Measurements from ENCODE around the gene PMF1.

PMF1 gene

DNA sequence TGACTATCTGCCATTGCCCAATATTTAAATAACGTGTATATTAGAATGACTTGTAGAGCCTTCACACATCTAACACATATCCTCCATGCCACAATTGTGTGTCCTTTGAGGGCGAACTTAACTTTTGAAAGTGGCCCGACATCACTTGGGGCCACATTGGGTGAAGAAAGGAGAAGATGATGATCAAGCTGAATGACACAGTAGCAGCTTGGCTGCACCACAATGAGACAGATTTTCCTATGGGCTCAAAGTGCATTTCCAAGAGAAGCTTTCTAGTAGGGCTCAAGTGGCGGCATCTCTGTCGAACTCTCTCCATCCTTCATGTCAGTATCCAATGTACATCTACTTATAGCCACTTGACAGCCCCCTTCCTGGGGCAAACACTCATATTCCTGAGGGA is 25.4 kb downstream of the PMF1 start:
- DNase-seq (ENCODE audit: low spot score) = no peak

DNA sequence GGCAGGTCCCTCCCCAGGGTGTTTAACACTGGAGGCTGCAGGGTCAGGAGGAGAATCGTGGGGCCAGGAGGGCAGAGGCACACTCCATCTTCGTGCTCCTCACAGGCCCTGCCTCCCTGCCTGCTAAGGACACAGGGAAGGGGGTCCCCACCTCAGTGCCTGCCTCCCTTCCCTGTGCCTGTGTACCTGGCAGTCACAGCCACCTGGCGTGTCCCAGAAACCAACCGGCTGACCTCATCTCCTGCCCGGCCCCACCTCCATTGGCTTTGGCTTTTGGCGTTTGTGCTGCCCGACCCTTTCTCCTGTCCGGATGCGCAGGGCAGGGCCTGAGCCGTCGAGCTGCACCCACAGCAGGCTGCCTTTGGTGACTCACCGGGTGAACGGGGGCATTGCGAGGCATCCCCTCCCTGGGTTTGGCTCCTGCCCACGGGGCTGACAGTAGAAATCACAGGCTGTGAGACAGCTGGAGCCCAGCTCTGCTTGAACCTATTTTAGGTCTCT is 28.6 kb downstream of the PMF1 start:
- no peak for DNase-seq (ENCODE audit: low spot score)

DNA sequence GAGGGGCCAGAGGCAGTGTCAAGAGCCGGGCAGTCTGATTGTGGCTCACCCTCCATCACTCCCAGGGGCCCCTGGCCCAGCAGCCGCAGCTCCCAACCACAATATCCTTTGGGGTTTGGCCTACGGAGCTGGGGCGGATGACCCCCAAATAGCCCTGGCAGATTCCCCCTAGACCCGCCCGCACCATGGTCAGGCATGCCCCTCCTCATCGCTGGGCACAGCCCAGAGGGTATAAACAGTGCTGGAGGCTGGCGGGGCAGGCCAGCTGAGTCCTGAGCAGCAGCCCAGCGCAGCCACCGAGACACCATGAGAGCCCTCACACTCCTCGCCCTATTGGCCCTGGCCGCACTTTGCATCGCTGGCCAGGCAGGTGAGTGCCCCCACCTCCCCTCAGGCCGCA is 29.1 kb downstream of the PMF1 start, which contains the start of gene BGLAP:
BGLAP (plus strand) TSS at position 259 of the 400 bp plus-strand sequence; CDS start at position 307, 48 bp downstream.
- no peak for DNase-seq (ENCODE audit: low spot score)

DNA sequence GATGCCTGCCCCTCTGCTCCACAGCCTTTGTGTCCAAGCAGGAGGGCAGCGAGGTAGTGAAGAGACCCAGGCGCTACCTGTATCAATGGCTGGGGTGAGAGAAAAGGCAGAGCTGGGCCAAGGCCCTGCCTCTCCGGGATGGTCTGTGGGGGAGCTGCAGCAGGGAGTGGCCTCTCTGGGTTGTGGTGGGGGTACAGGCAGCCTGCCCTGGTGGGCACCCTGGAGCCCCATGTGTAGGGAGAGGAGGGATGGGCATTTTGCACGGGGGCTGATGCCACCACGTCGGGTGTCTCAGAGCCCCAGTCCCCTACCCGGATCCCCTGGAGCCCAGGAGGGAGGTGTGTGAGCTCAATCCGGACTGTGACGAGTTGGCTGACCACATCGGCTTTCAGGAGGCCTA is 29.9 kb downstream of the PMF1 start:
- DNase-seq (ENCODE audit: low spot score) = no peak

DNA sequence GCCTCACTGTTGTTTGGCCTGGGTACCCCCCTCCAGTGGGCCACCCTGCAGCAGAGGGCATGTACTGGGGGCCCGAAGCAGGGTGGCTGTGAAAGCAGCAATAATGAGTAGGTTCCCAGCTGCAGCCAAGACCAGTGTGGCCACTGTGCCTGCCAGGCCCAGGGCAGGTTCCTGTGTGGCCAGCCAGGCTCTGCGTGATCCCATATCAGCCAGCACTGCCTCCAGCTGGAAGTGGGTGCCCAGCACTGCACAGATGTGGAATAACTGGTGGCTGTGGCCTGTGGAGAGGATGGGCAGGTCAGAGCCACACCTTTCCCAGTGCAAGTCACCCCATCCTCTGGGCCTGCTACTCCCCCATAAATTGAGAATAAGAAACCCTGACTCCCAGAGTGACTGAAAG is 31.3 kb downstream of the PMF1 start:
- no peak for DNase-seq (ENCODE audit: low spot score)

DNA sequence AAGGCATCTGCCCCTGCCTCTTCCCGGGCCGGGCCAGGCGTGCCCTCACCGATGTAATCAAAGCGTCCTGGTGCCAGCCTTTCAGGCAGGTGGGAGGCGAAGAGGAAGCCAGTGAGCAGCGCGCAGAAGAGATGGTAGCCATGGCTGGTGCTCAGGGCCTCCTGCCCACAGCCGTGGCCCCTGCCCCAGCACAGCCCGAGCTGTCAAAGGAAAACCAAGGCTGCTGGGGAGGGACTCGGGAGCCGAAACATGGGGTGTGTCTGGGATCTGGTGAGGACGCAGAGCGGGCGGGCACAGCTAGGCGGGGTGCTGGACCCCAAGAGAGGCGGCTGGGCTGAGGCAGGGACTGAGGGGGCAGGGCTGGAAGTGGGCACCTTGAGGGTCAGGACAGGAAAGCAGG is 31.9 kb downstream of the PMF1 start:
- no peak for DNase-seq (ENCODE audit: low spot score)

DNA sequence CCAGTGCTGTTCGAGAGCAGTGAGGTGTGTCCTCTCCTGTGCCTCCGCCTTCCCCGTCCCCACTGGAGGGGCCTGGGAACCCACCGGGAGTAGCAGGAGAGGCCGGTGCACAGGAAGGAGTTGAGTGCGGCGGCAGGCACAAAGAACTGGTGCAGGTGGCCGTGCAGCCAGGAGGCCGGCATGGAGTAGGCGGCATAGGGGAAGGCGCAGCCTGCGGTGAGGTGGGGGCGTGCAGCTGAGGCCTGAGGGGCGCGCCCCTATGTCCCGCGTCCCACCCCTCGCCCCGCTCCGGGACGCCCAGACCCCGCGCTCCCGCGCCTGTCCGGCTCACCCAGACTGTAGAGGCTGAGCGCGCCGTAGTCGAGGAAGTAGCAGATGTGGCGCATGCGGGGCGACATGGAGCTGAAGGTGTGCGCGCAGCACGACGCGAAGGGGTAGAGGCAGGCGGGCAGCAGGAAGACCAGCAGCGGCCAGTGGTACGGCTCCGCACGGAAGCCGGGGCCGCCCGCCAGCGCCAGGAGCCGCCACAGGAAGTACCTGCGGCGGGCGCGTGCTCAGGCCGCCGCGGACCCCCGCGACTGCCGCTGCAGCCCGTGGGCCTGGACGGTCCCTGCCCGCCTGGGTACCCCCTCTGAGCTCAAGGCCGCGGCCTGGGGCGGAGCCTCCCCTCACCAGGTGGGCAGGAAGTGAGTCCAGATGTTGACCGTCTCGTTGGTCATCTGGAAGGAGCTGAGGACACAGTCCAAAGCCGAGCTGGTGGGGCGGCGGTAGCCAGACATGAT is 32.8 kb downstream of the PMF1 start:
- DNase-seq (ENCODE audit: low spot score) = peak; percentile 32

DNA sequence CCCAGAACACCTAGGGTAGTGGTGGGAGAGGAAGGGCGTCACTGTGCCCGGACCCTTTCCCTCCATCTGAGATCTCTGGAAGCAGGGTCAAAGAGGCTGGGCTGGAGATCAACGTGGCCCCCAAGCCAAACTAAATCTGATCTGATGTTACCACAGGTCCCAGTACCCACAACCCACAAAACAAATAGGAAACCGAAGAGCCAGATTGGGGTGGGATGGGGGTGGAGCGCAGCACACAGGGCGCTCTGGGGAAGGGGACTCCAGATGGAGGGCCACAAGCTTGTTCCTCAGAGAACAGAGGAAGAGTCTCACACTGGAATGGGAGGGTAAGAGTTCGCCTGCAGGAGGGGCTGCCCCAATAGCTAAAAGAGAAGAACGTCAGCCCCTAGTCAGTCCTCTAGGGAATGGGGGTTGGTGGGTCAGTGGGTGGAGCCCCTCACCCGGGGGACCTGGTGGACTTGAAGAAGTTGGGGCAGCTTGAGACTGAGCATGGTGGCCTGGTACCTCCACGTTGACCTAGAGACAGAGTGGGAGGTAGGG is 33.5 kb downstream of the PMF1 start:
- DNase-seq (ENCODE audit: low spot score) = no peak

DNA sequence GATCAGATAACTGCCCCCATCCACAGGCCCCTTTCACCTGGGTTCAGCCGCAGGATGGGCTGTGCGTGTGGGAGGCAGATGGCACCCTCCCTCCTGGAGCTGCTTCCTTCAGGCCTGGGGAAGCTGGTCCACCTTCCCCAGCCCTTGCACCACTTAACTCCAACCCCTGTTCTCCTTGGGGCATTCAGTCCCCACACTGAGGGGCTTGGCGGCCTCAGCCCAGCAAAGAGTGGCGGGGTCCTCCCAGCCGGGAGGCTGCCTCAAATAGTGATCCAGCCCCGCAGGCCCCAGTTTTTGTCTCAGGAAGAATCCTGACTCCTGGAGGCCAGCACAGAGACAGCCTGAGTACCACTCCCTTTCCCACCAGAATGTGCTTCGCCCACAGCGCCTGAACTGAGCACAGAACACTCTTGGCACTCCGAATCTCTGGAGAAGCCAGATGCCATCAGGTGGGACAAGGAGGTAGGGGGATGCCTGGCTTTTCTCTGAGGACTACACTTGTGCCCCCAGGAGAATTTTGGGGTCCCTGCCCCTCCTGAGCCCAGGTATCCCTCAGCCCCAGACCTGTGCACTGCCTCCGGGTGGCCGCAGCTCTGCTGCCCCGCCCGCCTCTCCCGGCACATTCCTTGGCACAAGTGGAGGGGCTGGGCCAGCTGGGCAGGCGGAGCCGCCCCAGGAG is 34.1 kb downstream of the PMF1 start:
- no peak for DNase-seq (ENCODE audit: low spot score)

DNA sequence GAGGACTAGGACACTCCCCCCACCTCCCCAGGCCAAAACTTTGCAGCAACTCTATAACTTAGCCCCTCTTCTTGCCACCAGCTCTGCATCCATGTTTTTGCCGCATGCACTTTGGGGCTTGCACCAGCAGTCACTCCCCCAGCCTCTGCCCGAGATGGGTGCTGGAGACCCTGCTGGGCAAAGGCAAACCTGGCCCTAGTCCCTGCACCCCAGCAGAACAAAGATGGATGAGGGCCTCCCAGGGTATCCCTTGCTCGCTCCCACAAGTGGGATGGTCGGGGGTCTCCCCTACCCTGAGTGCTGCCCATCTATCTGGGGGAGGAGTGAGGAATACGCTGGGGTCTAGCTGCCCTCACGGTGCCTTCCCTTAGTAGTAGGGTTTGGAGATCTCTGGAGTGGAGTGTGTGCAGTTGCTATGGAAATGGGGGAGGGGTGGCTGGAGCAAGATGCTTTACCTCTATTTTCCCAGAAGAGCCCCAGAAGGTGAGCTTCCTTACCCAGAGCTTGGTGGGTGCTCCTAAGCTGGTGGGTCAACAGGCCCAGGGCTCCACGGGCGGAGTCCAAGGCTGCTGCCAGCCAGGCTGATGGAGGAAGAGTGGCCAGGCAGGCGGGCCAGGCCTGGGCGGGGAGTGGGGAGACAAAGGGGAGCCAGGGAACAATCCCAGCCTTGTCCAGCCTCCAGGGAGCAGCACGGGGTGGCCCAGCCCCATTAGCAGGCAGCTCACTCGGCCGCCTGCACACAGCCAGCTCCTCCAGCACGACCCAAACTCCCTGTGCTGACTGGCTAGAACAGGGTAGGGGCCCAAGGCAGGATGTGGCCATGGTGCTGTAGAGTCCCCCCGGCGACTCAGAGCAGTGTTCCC is 34.9 kb downstream of the PMF1 start, which contains the start of gene PAQR6:
PAQR6 (minus strand) TSS at position 597 of the 863 bp plus-strand sequence. CDS start 1,325 bp downstream, outside the sequence.
- no peak for DNase-seq (ENCODE audit: low spot score)

DNA sequence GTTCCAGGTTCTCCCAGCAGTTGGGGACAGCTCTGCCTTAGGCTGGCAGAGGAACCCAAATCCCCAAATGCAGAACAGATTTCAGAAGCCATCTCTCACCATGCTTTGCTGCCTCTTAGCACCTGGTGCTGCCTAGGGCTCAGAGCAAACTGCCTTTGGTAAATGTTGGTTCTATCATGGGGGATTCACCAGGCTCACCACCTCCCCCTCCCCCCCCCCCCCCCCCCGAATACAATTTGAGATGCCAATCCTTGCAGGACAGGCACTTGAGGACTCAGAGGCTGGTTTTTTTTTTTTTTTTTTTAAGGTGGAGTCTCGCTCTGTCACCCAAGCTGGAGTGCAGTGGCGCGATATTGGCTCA is 35.5 kb downstream of the PMF1 start:
- DNase-seq (ENCODE audit: low spot score) = no peak

DNA sequence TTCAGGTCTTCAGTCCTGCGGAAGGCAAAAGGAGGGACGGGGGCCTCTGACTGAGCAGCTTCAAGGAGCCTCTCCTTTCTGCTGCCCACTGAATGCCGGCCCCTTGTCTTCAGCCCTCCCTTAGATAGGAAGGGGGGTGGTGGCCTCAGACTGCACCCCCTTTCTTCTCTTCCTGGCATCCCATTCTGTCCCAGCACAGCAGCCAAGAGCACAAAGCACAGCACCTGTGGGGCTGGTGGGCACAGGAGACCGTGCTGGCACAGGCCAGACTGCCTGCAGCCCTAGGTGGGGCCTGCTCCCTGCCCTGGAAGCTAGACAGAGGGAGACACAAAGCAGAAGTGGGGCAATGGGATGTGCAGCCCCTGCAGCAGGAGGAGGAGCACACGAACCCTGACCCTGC is 36.8 kb downstream of the PMF1 start:
- no peak for DNase-seq (ENCODE audit: low spot score)

DNA sequence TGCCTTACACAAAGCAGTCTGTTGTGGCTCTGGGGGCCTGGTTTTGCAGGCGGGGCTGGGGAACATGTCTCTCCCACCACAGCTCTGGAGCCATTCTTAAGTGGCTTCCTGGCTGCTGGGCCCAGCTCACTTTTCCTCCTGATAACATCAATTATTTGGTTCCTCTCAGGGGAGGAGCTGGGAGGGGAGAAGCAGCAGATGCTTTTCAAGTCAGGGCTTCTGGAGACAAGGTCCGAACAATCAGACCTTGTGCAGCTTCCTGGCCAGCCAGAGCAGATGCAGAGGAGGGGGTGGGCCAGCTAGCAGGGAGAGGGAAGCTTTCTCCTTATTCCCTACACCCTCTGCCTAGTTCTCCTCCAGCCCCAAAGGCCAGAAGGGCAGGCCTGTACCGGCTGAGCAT is 38.7 kb downstream of the PMF1 start:
- DNase-seq (ENCODE audit: low spot score) = no peak

DNA sequence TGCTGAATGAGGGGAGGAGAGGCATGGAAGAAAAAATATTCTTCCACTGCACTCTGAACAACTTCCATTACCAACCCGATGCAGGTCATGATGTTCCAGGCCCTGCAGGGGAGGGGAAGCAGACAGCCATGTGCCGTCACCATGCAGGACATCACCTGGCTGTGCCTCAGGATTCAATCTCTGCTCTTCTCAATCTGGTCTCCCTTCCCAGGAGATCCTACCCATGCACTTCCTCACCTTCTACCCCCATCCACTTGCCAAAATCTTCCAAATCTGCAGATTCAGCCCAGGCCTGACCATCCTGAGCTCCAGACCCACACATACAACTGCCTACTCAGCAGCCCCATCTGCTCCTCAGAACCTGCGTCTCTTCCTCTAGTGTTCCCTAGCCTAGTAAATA is 40.8 kb downstream of the PMF1 start:
- no peak for DNase-seq (ENCODE audit: low spot score)

DNA sequence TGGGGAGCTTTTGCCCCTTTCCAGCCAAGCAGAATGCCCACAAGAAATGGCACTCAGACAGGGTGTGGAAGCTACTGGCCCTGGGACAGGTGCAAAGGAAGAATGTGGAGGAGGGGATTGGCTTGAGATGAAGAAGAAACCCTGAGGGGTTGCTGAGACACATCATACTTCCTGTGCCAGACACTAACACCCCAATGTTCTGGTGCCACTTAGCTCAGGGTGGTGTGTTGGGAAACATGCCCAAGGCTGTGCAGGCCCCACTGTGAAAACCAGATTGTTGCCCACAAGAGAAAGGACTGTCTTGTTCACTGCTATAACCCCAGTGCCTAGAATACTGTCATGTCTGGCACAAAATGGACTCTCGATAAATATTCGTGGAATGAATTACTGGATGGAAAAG is 44.9 kb downstream of the PMF1 start:
- no peak for DNase-seq (ENCODE audit: low spot score)

DNA sequence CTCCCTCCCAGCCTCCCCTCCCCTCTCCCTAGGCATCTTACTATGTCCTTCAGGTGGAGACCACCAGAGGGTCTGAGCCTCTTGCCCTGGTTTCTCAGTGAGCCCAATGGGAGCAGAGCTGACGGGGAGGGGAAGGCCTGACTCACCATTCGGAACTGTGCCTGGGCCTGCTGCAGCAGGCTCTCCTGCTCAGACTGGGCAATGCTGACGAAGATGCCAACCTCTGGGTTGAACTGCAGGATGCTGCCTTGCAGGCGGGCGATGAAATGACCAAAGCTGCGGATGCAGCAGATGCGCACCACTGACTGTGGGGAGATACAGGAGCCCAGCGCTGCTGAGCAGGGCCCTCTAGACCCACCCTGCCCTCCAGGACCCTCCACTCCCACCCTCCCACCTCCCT is 46.1 kb downstream of the PMF1 start:
- DNase-seq (ENCODE audit: low spot score) = no peak

DNA sequence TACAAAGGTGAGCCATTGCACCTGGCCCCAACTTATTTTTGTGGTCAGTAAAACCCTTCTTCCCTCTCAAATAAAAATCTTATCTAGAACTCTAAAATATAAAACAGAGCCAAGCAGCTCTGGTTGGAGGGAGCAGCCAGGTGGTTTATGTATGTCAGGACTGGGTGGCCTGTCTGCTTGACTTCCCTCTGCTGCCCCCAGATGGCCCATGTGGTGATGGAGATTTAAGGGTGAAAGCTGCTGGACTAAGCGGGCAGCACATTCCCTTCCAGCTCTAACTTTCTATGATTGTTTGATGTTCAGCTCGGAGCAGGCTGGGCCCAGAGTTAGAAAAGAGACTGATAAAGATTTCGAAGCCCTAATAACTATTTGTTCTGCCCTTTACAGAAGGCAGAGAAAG is 47.0 kb downstream of the PMF1 start:
- DNase-seq (ENCODE audit: low spot score) = no peak

DNA sequence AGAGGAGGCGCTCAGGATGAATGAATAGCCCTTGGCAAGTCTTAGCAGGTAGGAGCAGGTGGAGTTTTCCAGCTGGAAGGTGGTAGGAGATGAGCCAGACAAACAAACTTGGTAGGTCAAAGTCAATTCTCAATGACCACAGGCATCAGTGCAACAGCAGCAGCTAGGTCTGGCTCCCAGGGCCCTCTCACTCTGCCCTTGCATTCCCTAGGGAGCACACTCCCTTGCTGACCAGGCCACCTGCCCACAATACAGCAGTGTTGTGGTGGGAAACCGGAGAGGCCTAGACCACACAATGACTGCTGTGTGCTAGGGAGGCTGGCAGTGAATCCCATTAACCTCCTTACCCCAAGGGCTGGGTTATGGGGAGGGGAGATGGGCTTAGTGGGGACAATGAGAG is 48.1 kb downstream of the PMF1 start:
- DNase-seq (ENCODE audit: low spot score) = no peak

DNA sequence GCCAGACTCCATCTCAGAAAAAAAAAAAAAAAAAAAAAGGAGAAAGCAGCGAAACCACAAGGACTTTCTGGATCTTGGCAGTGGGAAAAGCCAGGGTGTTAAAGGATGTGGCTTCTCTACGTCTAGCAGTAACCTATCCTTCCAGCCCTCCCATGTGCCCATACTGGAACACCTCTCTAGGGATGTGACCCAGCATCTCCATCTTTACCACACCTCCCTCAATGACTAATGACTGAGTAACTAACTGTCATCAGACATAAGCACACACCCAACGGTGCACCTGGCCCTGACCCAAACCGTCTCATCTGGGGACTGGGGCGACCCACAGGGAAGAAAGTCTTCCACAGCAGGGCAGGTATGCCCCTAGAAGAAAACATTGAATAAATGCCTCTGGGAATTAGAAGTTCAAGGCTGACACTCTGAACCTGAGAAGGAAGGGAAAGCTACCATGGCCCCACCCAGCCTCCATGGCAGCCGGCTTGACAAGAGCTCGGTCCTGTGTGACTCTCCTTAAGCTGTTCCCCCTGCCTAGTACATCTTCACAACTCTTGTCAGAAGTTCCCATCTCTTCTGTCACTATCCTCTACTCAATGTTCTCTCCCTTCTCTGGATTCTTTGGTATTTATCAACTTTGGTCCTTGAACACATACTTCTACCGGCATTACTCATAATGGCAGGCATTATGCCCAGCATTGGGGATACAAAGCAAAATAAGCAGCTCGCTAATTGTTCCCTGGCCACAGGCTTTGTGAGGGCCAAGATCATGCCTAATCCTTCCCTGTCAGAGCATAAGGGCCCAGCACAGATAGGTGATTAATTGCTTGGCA is 49.9 kb downstream of the PMF1 start:
- no peak for DNase-seq (ENCODE audit: low spot score)

DNA sequence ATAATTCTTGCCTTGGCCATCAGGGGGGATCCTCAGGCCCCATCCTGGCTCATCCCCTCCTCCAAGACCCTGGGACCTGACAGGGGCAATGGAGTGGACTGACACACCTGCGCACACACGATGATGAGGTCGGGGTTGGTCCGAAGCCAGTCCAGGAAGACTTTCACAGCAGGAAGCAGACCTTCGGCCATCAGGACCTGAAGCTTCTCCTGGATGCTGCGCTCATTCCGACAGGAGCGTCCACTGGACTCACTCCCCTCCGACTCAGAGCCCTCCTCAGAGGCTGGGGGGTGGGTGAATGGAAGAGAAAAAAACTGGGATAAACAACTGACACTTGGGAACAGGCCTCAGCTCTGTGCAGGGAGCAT is 50.5 kb downstream of the PMF1 start:
- no peak for DNase-seq (ENCODE audit: low spot score)

DNA sequence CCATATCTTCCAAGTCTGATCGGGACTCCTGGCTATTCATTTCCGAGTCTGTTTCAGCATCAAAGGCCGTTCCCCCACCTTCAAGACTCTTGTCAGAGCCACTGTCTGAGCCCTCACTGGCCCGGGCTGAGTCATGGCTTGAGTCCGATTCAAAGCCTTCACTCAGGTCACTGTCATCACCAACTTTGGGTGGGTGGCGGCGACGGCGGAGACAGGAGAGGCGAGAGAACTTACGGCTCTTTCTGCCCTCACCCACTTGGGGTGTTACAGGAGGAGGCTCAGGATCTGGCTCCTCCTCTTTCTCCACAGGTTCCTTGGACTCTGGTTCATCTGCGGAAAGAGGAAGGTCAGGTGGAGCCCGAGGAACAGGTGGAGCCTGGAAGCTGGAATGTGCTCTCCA is 53.2 kb downstream of the PMF1 start:
- no peak for DNase-seq (ENCODE audit: low spot score)

Measured in kidney capillary endothelial cell (primary cell).